NCI-H2196 treated with DMSO at 0.1 percent for 48 hours (cell line): ENCODE measurements around the gene PTBP1.
"Not testable (repeated sequence)": the region's sequence is repeated elsewhere in the genome, so short reads cannot be mapped to it uniquely, and the experiment has no call there.

Source experiments
- DNase-seq: peaks from one replicate; lab custom pipeline; 2025; ENCODE audit not compliant: unreplicated experiment; lab: John Stamatoyannopoulos, UW

Gene PTBP1

GRCh38 chr19:852136-853013 is 55.1 kb downstream of the PTBP1 start, which contains the start of gene ELANE:
Gene ELANE, plus strand, starts transcription at chr19:852303. Its CDS starts 26 bp downstream, at chr19:852329.
- DNase-seq = no peak

- no peak for DNase-seq
Observed at GRCh38 chr19:853014-853585, 55.8 kb downstream of the PTBP1 start.

- DNase-seq = not testable (repeated sequence)
Observed at GRCh38 chr19:853614-854220, 56.5 kb downstream of the PTBP1 start.

GRCh38 chr19:854549-854948 is 57.3 kb downstream of the PTBP1 start:
- DNase-seq = no peak

GRCh38 chr19:855142-855541 is 57.9 kb downstream of the PTBP1 start:
- no peak for DNase-seq

GRCh38 chr19:855566-856120 is 58.4 kb downstream of the PTBP1 start:
- DNase-seq = no peak

- no peak for DNase-seq
Observed at GRCh38 chr19:858284-858683, 61.0 kb downstream of the PTBP1 start.

- DNase-seq = no peak
Observed at GRCh38 chr19:858868-859843, 61.9 kb downstream of the PTBP1 start, which contains the start of gene CFD. Gene CFD, plus strand, starts transcription at chr19:859664. Its CDS starts 26 bp downstream, at chr19:859690.

- DNase-seq = no peak
Observed at GRCh38 chr19:861141-861755, 64.0 kb downstream of the PTBP1 start.
